Measurements from ENCODE around the gene RAPGEF4. TPM values are rescaled to one million over a fixed set of nuclear protein-coding genes. Genes with fewer than 3 reads are reported as not detected.

RAPGEF4 gene
- total and polyA plus RNA-seq, 9 of the 15 experiments (the other 6 are each of a cell fraction or from before 2014, with no cell fraction given) = 0.04 to 0.33 (median 0.13) TPM; not detected in 6

- ChIA-PET CTCF (ENCODE audit: low intra/inter-chr PET ratio) (no interaction called here), POLR2A (no interaction called here)
- intact Hi-C loops (cut with micrococcal nuclease) = no loop called here
- Histone ChIP-seq H3K9me1 (ENCODE audit: control insufficient read depth, insufficient read depth, low read length) (no peaks in the 10 kb centered on the region), H3K27me3 (ENCODE audit: control insufficient read depth in 2 of 2, insufficient read depth in 2 of 2, low read length in 2 of 2) (no peaks in the 10 kb centered on the region; a peak in 2 of 5 replicates), H3K27ac (ENCODE audit: extremely low read depth, low read depth, low read length) (no peak overlapping the region), H3K4me2 (ENCODE audit: insufficient read depth, low read length) (no peak overlapping the region), H3K9ac (ENCODE audit: insufficient read depth in 1 of 2, low read depth in 2 of 2, low read length in 2 of 2) (no peak overlapping the region), H4K20me1 (replicated peaks; ENCODE audit: control insufficient read depth, insufficient read depth, low read length) (no peaks in the 10 kb centered on the region), H3K36me3 (ENCODE audit: control insufficient read depth, insufficient read depth, low read length) (no peaks in the 10 kb centered on the region), H2AFZ (ENCODE audit: low read depth, low read length) (no peak overlapping the region), H3K79me2 (ENCODE audit: control insufficient read depth, insufficient read depth, low read length) (no peaks in the 10 kb centered on the region), H3K9me3 (replicated peaks; ENCODE audit: control insufficient read depth, insufficient read depth, low read depth, low read length) (no peaks in the 10 kb centered on the region), H3K4me3 (no peak overlapping the region), H3K4me1 (replicated peaks in 1 of 2; ENCODE audit: control insufficient read depth in 2 of 2, insufficient read depth in 2 of 2, low read length in 2 of 2) (no peaks in the 10 kb centered on the region)
- in situ Hi-C loops (cut with MboI) = no loop called here
- DNase-seq (ENCODE audit: extremely low read depth in 1 of 4, low spot score in 3 of 4) = no peak
- FAIRE-seq = no peak
- WGBS (ENCODE audit: insufficient coverage, low coverage, missing lambda C conversion rate) = 0% methylated on average over 2 of the region's 2 CpGs
- TF ChIP-seq XRCC5 (IDR thresholded peaks at IDR 0.05; ENCODE audit: low read depth, low read length) = no peak
- BruUV-seq (replicated peaks) = no TSS peak
- ATAC-seq = no peak
Measured at GRCh38 chr2:172856606-172857005, 121.0 kb downstream of the RAPGEF4 start.

GRCh38 chr2:172858473-172858745 is 122.8 kb downstream of the RAPGEF4 start:
- H3K9ac ChIP-seq (ENCODE audit: insufficient read depth in 1 of 2, low read depth in 2 of 2, low read length in 2 of 2) = no peak overlapping the region
- CTCF ChIA-PET (ENCODE audit: low intra/inter-chr PET ratio) = no interaction called here

More at GRCh38 chr2:172858473-172858745, 122.8 kb downstream of the RAPGEF4 start:
- BruUV-seq (replicated peaks) = no TSS peak
- Histone ChIP-seq H3K79me2 (ENCODE audit: control insufficient read depth, insufficient read depth, low read length) (no peaks in the 10 kb centered on the region), H3K27me3 (ENCODE audit: control insufficient read depth in 2 of 2, insufficient read depth in 2 of 2, low read length in 2 of 2) (no peaks in the 10 kb centered on the region; a peak in 2 of 5 replicates), H3K36me3 (ENCODE audit: control insufficient read depth, insufficient read depth, low read length) (no peaks in the 10 kb centered on the region), H4K20me1 (replicated peaks; ENCODE audit: control insufficient read depth, insufficient read depth, low read length) (no peaks in the 10 kb centered on the region), H2AFZ (ENCODE audit: low read depth, low read length) (no peak overlapping the region), H3K9me1 (ENCODE audit: control insufficient read depth, insufficient read depth, low read length) (no peaks in the 10 kb centered on the region), H3K27ac (ENCODE audit: extremely low read depth, low read depth, low read length) (no peak overlapping the region), H3K4me2 (ENCODE audit: insufficient read depth, low read length) (no peak overlapping the region), H3K4me1 (replicated peaks in 1 of 2; ENCODE audit: control insufficient read depth in 2 of 2, insufficient read depth in 2 of 2, low read length in 2 of 2) (no peaks in the 10 kb centered on the region), H3K9me3 (replicated peaks; ENCODE audit: control insufficient read depth, insufficient read depth, low read depth, low read length) (no peaks in the 10 kb centered on the region), H3K4me3 (no peak overlapping the region)
- FAIRE-seq = no peak
- ATAC-seq = no peak
- POLR2A ChIA-PET = no interaction called here
- intact Hi-C loops (cut with micrococcal nuclease) = no loop called here
- peak; percentile 59 for TF ChIP-seq MEIS2 (IDR thresholded peaks at IDR 0.05; ENCODE audit: partially characterized antibody)
- 0 out of 2 replicates have a peak, but pooled peaks have one; percentile 8 for TF ChIP-seq PKNOX1 (IDR thresholded peaks at IDR 0.05)
- 0 out of 4 replicates have a peak, but pooled peaks of 1 of the 2 experiments have one; percentile 16 for TF ChIP-seq RCOR1 (IDR thresholded peaks at IDR 0.05; ENCODE audit: borderline replicate concordance in 1 of 2, low read depth in 2 of 2, low read length in 2 of 2)
- no peak for TF ChIP-seq CREBBP (IDR thresholded peaks at IDR 0.05; ENCODE audit: low read depth, low read length)
- DNase-seq (ENCODE audit: extremely low read depth in 1 of 4, low spot score in 3 of 4) = no peak
- in situ Hi-C loops (cut with MboI) = no loop called here
- 5% methylated on average over 1 of the region's 1 CpG for WGBS (ENCODE audit: insufficient coverage, low coverage, missing lambda C conversion rate)

All from K562 (cell line).